ENCODE data around the gene SBK3.
"Not testable (repeated sequence)": the region's sequence is repeated elsewhere in the genome, so short reads cannot be mapped to it uniquely, and the experiment has no call there.

Gene SBK3

GRCh38 chr19:55535173-55535964 is 10.0 kb downstream of the SBK3 start:
- no peak overlapping the region for H3K4me3 ChIP-seq (ENCODE audit: low read depth, low read length)
- no peak for DNase-seq (ENCODE audit: low read depth)
- TF ChIP-seq POLR2A (IDR thresholded peaks at IDR 0.05; ENCODE audit: extremely low read depth, insufficient read length) (no peak), MAX (IDR thresholded peaks at IDR 0.05; ENCODE audit: low read depth, low read length) (no peak), CTCF (IDR thresholded peaks at IDR 0.05; ENCODE audit: low read depth, low read length) (no peak), MYC (IDR thresholded peaks at IDR 0.05; ENCODE audit: low read depth, low read length) (no peak)

GRCh38 chr19:55534280-55534679 is 11.1 kb downstream of the SBK3 start:
- DNase-seq (ENCODE audit: low read depth); H3K4me3 ChIP-seq (ENCODE audit: low read depth, low read length): not testable (repeated sequence)

GRCh38 chr19:55530996-55531395 is 14.3 kb downstream of the SBK3 start:
- DNase-seq (ENCODE audit: low read depth) = no peak

GRCh38 chr19:55529636-55530234 is 15.6 kb downstream of the SBK3 start:
- TF ChIP-seq MYC (IDR thresholded peaks at IDR 0.05; ENCODE audit: low read depth, low read length) (no peak), MAX (IDR thresholded peaks at IDR 0.05; ENCODE audit: low read depth, low read length) (no peak), POLR2A (IDR thresholded peaks at IDR 0.05; ENCODE audit: extremely low read depth, insufficient read length) (no peak), CTCF (IDR thresholded peaks at IDR 0.05; ENCODE audit: low read depth, low read length) (no peak)
- H3K4me3 ChIP-seq (ENCODE audit: low read depth, low read length) = no peak overlapping the region
- DNase-seq (ENCODE audit: low read depth) = no peak

More at GRCh38 chr19:55530996-55531395, 14.3 kb downstream of the SBK3 start:
- H3K4me3 ChIP-seq (ENCODE audit: low read depth, low read length) = no peak overlapping the region
- no peak for TF ChIP-seq POLR2A (IDR thresholded peaks at IDR 0.05; ENCODE audit: extremely low read depth, insufficient read length)
- no peak for TF ChIP-seq CTCF (IDR thresholded peaks at IDR 0.05; ENCODE audit: low read depth, low read length)
- TF ChIP-seq MAX (IDR thresholded peaks at IDR 0.05; ENCODE audit: low read depth, low read length) = no peak
- no peak for TF ChIP-seq MYC (IDR thresholded peaks at IDR 0.05; ENCODE audit: low read depth, low read length)

GRCh38 chr19:55528030-55528803 is 17.1 kb downstream of the SBK3 start:
- no peak for DNase-seq (ENCODE audit: low read depth)
- H3K4me3 ChIP-seq (ENCODE audit: low read depth, low read length) = no peak overlapping the region
- TF ChIP-seq MYC (IDR thresholded peaks at IDR 0.05; ENCODE audit: low read depth, low read length) (no peak), POLR2A (IDR thresholded peaks at IDR 0.05; ENCODE audit: extremely low read depth, insufficient read length) (no peak), CTCF (IDR thresholded peaks at IDR 0.05; ENCODE audit: low read depth, low read length) (no peak), MAX (IDR thresholded peaks at IDR 0.05; ENCODE audit: low read depth, low read length) (no peak)
